ENCODE measurements around the gene PKMYT1.
A peak's percentile ranks its signal among the peaks of the same experiment; 100 is the strongest.

Gene PKMYT1

DNA sequence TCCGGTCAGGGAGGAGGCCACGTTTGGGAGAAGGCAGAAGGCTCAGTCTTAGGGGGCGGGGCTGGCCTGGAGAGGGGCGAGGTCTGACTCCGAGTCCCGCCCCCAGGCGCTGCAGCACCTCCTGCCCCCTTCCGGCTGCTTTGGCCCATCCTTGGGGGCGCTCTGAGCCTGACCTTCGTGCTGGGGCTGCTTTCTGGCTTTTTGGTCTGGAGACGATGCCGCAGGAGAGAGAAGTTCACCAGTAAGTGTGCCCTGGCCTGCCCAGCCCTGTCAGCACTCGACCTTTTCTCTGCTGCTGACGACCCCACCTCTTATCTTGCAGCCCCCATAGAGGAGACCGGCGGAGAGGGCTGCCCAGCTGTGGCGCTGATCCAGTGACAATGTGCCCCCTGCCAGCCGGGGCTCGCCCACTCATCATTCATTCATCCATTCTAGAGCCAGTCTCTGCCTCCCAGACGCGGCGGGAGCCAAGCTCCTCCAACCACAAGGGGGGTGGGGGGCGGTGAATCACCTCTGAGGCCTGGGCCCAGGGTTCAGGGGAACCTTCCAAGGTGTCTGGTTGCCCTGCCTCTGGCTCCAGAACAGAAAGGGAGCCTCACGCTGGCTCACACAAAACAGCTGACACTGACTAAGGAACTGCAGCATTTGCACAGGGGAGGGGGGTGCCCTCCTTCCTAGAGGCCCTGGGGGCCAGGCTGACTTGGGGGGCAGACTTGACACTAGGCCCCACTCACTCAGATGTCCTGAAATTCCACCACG is 41.4 kb upstream of the PKMYT1 start:
- H2AFZ ChIP-seq (ENCODE audit: low read length), result no peak overlapping the region
- no peaks in the 10 kb centered on the region for H3K27me3 ChIP-seq (ENCODE audit: insufficient read depth, low read length, poor library complexity, severe bottlenecking)
- peak overlapping the region; percentile 75 for H3K4me3 ChIP-seq (ENCODE audit: low read length, poor library complexity, severe bottlenecking)
- peaks cover 30% of the 10 kb centered on the region for H3K79me2 ChIP-seq (ENCODE audit: insufficient read depth, low read length)
- peak overlapping the region; percentile 85 for H3K4me2 ChIP-seq (ENCODE audit: low read depth, low read length, poor library complexity, severe bottlenecking)
- no peaks in the 10 kb centered on the region for H3K36me3 ChIP-seq (ENCODE audit: insufficient read depth, low read length)
- peaks cover 12% of the 10 kb centered on the region for H4K20me1 ChIP-seq (ENCODE audit: insufficient read depth, low read length, poor library complexity, severe bottlenecking)
- peaks cover 15% of the 10 kb centered on the region for H3K4me1 ChIP-seq (ENCODE audit: insufficient read depth, low read length, poor library complexity, severe bottlenecking)
- no peaks in the 10 kb centered on the region for H3K9me3 ChIP-seq (ENCODE audit: insufficient read depth, low read depth, low read length)
- no peaks in the 10 kb centered on the region for H3K9me2 ChIP-seq (replicated peaks; ENCODE audit: low read depth, low read length)
- TF ChIP-seq EZH2phosphoT487 (IDR thresholded peaks at IDR 0.05; ENCODE audit: borderline replicate concordance), result no peak
- 0 out of 2 replicates have a peak, but pooled peaks have one; percentile 13 for TF ChIP-seq CTCF (conservative IDR thresholded peaks at IDR 0.05; ENCODE audit: low read length)
- peak overlapping the region; percentile 83 for H3K9ac ChIP-seq (ENCODE audit: low read depth, low read length, poor library complexity, severe bottlenecking)
- H3F3A ChIP-seq (ENCODE audit: low read depth), result no peaks in the 10 kb centered on the region

GRCh38 chr16:3020604-3021448 is 40.6 kb upstream of the PKMYT1 start:
- Histone ChIP-seq H2AFZ (ENCODE audit: low read length) (peak overlapping the region; percentile 55; the same call in 1 of the 2 replicates), H3K27me3 (ENCODE audit: insufficient read depth, low read length, poor library complexity, severe bottlenecking) (no peaks in the 10 kb centered on the region), H3K4me1 (ENCODE audit: insufficient read depth, low read length, poor library complexity, severe bottlenecking) (peaks cover 15% of the 10 kb centered on the region), H3K4me2 (ENCODE audit: low read depth, low read length, poor library complexity, severe bottlenecking) (peak overlapping the region; percentile 85), H3K9ac (ENCODE audit: low read depth, low read length, poor library complexity, severe bottlenecking) (peak overlapping the region; percentile 83), H3K36me3 (ENCODE audit: insufficient read depth, low read length) (no peaks in the 10 kb centered on the region), H3K9me3 (ENCODE audit: insufficient read depth, low read depth, low read length) (no peaks in the 10 kb centered on the region), H3F3A (ENCODE audit: low read depth) (no peaks in the 10 kb centered on the region), H3K4me3 (ENCODE audit: low read length, poor library complexity, severe bottlenecking) (peak overlapping the region; percentile 75), H3K9me2 (replicated peaks; ENCODE audit: low read depth, low read length) (no peaks in the 10 kb centered on the region), H4K20me1 (ENCODE audit: insufficient read depth, low read length, poor library complexity, severe bottlenecking) (peaks cover 12% of the 10 kb centered on the region), H3K79me2 (ENCODE audit: insufficient read depth, low read length) (peaks cover 30% of the 10 kb centered on the region)
- TF ChIP-seq CTCF (conservative IDR thresholded peaks at IDR 0.05; ENCODE audit: low read length) (no peak), EZH2phosphoT487 (IDR thresholded peaks at IDR 0.05; ENCODE audit: borderline replicate concordance) (no peak)

DNA sequence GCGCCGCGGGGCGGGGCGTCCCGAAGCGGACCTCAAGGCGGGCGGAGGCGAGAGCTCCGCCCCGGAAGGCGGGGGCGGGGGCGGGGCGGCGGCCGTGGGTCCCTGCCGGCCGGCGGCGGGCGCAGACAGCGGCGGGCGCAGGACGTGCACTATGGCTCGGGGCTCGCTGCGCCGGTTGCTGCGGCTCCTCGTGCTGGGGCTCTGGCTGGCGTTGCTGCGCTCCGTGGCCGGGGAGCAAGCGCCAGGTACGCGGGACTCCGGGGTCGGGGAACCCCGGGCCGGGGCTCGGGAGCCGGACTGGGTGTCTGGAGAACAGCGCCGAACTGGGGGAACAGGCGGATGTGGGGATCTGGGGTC is 40.0 kb upstream of the PKMYT1 start, which contains the start of gene TNFRSF12A:
Gene TNFRSF12A, plus strand, starts transcription at position 122 of the 357 bp plus-strand sequence. Its CDS starts 30 bp downstream, at position 152.
- H3K9me3 ChIP-seq (ENCODE audit: insufficient read depth, low read depth, low read length), result no peaks in the 10 kb centered on the region
- H2AFZ ChIP-seq (ENCODE audit: low read length), result peak within 1 kb of the TSS; percentile 73; the same call in 1 of the 2 replicates
- no peaks in the 10 kb centered on the region for H3K27me3 ChIP-seq (ENCODE audit: insufficient read depth, low read length, poor library complexity, severe bottlenecking)
- H3K4me3 ChIP-seq (ENCODE audit: low read length, poor library complexity, severe bottlenecking), result peak within 1 kb of the TSS; percentile 75
- peak within 1 kb of the TSS; percentile 83 for H3K9ac ChIP-seq (ENCODE audit: low read depth, low read length, poor library complexity, severe bottlenecking)
- H3K4me1 ChIP-seq (ENCODE audit: insufficient read depth, low read length, poor library complexity, severe bottlenecking), result peaks cover 15% of the 10 kb centered on the region
- H3K36me3 ChIP-seq (ENCODE audit: insufficient read depth, low read length), result no peaks in the 10 kb centered on the region
- peak within 1 kb of the TSS; percentile 85 for H3K4me2 ChIP-seq (ENCODE audit: low read depth, low read length, poor library complexity, severe bottlenecking)
- peaks cover 30% of the 10 kb centered on the region for H3K79me2 ChIP-seq (ENCODE audit: insufficient read depth, low read length)
- H4K20me1 ChIP-seq (ENCODE audit: insufficient read depth, low read length, poor library complexity, severe bottlenecking), result peaks cover 12% of the 10 kb centered on the region
- H3F3A ChIP-seq (ENCODE audit: low read depth), result no peaks in the 10 kb centered on the region
- H3K9me2 ChIP-seq (replicated peaks; ENCODE audit: low read depth, low read length), result no peaks in the 10 kb centered on the region
- TF ChIP-seq CTCF (conservative IDR thresholded peaks at IDR 0.05; ENCODE audit: low read length) (no peak), EZH2phosphoT487 (IDR thresholded peaks at IDR 0.05; ENCODE audit: borderline replicate concordance) (no peak)
